ENCODE data around the gene ELAVL3.
"Not testable (repeated sequence)": the region's sequence is repeated elsewhere in the genome, so short reads cannot be mapped to it uniquely, and the experiment has no call there.

Gene ELAVL3

GRCh38 chr19:11458912-11459311 is 21.9 kb downstream of the ELAVL3 start:
- not testable (repeated sequence) for FAIRE-seq; DNase-seq (ENCODE audit: low spot score)

- DNase-seq (ENCODE audit: low spot score) (no peak), FAIRE-seq (no peak)
These were observed 22.5 kb downstream of the ELAVL3 start for GRCh38 chr19:11458236-11458900.

GRCh38 chr19:11457831-11458230 is 23.0 kb downstream of the ELAVL3 start:
- FAIRE-seq: no peak
- no peak for DNase-seq (ENCODE audit: low spot score)

GRCh38 chr19:11457115-11457514 is 23.7 kb downstream of the ELAVL3 start:
- FAIRE-seq: no peak
- no peak for DNase-seq (ENCODE audit: low spot score)

- DNase-seq (ENCODE audit: low spot score): no peak
- FAIRE-seq: no peak
These were observed 24.2 kb downstream of the ELAVL3 start for GRCh38 chr19:11456659-11457058.

GRCh38 chr19:11455233-11455554 is 25.7 kb downstream of the ELAVL3 start:
- not testable (repeated sequence) for FAIRE-seq; DNase-seq (ENCODE audit: low spot score)

- FAIRE-seq (no peak), DNase-seq (ENCODE audit: low spot score) (no peak)
These were observed 27.1 kb downstream of the ELAVL3 start for GRCh38 chr19:11453468-11454341.

- no peak for FAIRE-seq
- DNase-seq (ENCODE audit: low spot score): no peak
These were observed 28.1 kb downstream of the ELAVL3 start for GRCh38 chr19:11452620-11453310.

- DNase-seq (ENCODE audit: low spot score) (no peak), FAIRE-seq (no peak)
These were observed 28.8 kb downstream of the ELAVL3 start for GRCh38 chr19:11451871-11452619.

- FAIRE-seq: no peak
These were observed 29.4 kb downstream of the ELAVL3 start for GRCh38 chr19:11451327-11451870.

GRCh38 chr19:11450570-11451326 is 30.1 kb downstream of the ELAVL3 start:
- FAIRE-seq (no peak), DNase-seq (ENCODE audit: low spot score) (no peak)

More at GRCh38 chr19:11451327-11451870, 29.4 kb downstream of the ELAVL3 start:
- DNase-seq (ENCODE audit: low spot score): no peak

- no peak for FAIRE-seq
- no peak for DNase-seq (ENCODE audit: low spot score)
These were observed 31.8 kb downstream of the ELAVL3 start for GRCh38 chr19:11448923-11449554.

GRCh38 chr19:11448410-11448809 is 32.4 kb downstream of the ELAVL3 start:
- no peak for FAIRE-seq

GRCh38 chr19:11447347-11448262 is 33.2 kb downstream of the ELAVL3 start:
- no peak for DNase-seq (ENCODE audit: low spot score)
- FAIRE-seq: no peak

More at GRCh38 chr19:11448410-11448809, 32.4 kb downstream of the ELAVL3 start:
- DNase-seq (ENCODE audit: low spot score): no peak

- DNase-seq (ENCODE audit: low spot score): peak; percentile 39
- no peak for FAIRE-seq
These were observed 34.1 kb downstream of the ELAVL3 start for GRCh38 chr19:11446652-11447301.

- DNase-seq (ENCODE audit: low spot score): no peak
- FAIRE-seq: no peak
These were observed 34.6 kb downstream of the ELAVL3 start for GRCh38 chr19:11446271-11446651.

- no peak for FAIRE-seq
- DNase-seq (ENCODE audit: low spot score): no peak
These were observed 35.7 kb downstream of the ELAVL3 start for GRCh38 chr19:11445141-11445540.

- FAIRE-seq (no peak), DNase-seq (ENCODE audit: low spot score) (no peak)
These were observed 36.8 kb downstream of the ELAVL3 start for GRCh38 chr19:11444059-11444458.
